Type B pancreatic cell (in vitro differentiated cells): ENCODE results near the gene CRYAA. TPM values are rescaled to one million over a fixed set of nuclear protein-coding genes. Genes with fewer than 3 reads are reported as not detected.

Experiments
- DNase-seq: peaks from one replicate; pipeline ENCODE4 v3.0.0; 2021; ENCODE audit warnings: mixed read lengths; ENCODE audit not compliant: unreplicated experiment; ENCODE audit errors: extremely low spot score
- H3K27ac Mint-ChIP-seq: 2 replicates; pipeline ENCODE4 v1.8.0; 2021; ENCODE audit warnings: mild to moderate bottlenecking, mixed read lengths
- H3K27me3 Mint-ChIP-seq: 2 replicates; pipeline ENCODE4 v1.8.0; 2021; ENCODE audit warnings: mixed read lengths
- H3K36me3 Mint-ChIP-seq: 2 replicates; pipeline ENCODE4 v1.8.0; 2021; ENCODE audit warnings: mixed read lengths
- H3K4me1 Mint-ChIP-seq: one replicate; pipeline ENCODE4 v1.8.0; 2021; ENCODE audit warnings: mixed read lengths; ENCODE audit not compliant: unreplicated experiment
- H3K4me3 Mint-ChIP-seq: 2 replicates; pipeline ENCODE4 v1.8.0; 2021; ENCODE audit warnings: mild to moderate bottlenecking, mixed read lengths
- H3K9me3 Mint-ChIP-seq: 2 replicates; pipeline ENCODE4 v1.8.0; 2021; ENCODE audit warnings: mixed read lengths
- total RNA-seq: library from RNA; stranded (reverse); gene quantifications from 2 replicates; pipeline ENCODE4 v1.2.1, GENCODE V29; 2021; ENCODE audit warnings: low replicate concordance
- TF ChIP-seq, protein P1 (sequence below): fragments of 200-600 bp; sonication (generic); conservative IDR thresholded peaks from 2 replicates; pipeline ENCODE4 v1.5.0; 2021; ENCODE audit warnings: antibody characterized with exemption, mild to moderate bottlenecking

Gene CRYAA
- total RNA-seq, 1 donor from 2014 or later: not detected

DNA sequence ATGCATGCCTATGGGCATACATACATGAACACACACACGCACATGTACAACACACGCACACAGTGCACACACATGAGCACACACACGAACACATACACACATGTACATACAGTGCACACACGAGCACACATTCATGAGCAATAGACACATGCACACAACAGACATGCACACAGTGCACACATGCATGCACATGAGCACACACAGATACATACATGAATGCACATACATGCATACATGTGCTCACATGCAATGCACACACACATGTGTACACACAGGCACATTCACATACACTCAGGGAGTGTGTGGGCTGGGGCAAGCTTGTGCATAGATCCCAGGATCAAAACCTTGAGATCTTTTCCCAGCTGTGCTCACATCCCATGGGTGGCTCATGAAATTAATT, 18.9 kb downstream of the CRYAA start:
- Mint-ChIP-seq H3K27ac (no peak overlapping the region), H3K36me3 (no peaks in the 10 kb centered on the region), H3K4me3 (no peak overlapping the region), H3K27me3 (peaks cover 16% of the 10 kb centered on the region), H3K9me3 (no peaks in the 10 kb centered on the region), H3K4me1 (no peaks in the 10 kb centered on the region)
- DNase-seq: peak; percentile 16
- TF ChIP-seq, protein P1, sequence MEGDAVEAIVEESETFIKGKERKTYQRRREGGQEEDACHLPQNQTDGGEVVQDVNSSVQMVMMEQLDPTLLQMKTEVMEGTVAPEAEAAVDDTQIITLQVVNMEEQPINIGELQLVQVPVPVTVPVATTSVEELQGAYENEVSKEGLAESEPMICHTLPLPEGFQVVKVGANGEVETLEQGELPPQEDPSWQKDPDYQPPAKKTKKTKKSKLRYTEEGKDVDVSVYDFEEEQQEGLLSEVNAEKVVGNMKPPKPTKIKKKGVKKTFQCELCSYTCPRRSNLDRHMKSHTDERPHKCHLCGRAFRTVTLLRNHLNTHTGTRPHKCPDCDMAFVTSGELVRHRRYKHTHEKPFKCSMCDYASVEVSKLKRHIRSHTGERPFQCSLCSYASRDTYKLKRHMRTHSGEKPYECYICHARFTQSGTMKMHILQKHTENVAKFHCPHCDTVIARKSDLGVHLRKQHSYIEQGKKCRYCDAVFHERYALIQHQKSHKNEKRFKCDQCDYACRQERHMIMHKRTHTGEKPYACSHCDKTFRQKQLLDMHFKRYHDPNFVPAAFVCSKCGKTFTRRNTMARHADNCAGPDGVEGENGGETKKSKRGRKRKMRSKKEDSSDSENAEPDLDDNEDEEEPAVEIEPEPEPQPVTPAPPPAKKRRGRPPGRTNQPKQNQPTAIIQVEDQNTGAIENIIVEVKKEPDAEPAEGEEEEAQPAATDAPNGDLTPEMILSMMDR: no peak

DNA sequence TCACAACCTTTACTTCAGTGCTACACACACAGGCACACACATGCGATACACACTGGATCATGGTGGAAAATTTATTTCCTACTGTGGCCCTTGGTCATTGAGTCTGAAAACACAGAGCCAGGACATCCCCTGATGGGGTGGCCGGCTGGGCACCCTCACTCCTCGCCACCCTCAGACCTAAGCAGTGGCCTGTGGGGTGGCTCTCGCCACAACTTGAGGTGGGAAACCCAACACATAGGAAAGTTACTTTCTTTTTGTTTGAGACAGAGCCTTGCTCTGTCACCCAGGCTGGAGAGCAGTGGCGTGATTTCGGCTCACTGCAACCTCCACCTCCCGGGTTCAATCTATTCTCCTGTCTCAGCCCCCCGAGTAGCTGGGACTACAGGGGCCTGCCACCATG, 19.4 kb downstream of the CRYAA start:
- H3K27ac Mint-ChIP-seq: no peak overlapping the region
- H3K4me3 Mint-ChIP-seq: no peak overlapping the region
- peaks cover 16% of the 10 kb centered on the region for H3K27me3 Mint-ChIP-seq
- no peaks in the 10 kb centered on the region for H3K36me3 Mint-ChIP-seq
- TF ChIP-seq, protein P1: no peak
- peak; percentile 16 for DNase-seq
- no peaks in the 10 kb centered on the region for H3K9me3 Mint-ChIP-seq
- H3K4me1 Mint-ChIP-seq: no peaks in the 10 kb centered on the region

DNA sequence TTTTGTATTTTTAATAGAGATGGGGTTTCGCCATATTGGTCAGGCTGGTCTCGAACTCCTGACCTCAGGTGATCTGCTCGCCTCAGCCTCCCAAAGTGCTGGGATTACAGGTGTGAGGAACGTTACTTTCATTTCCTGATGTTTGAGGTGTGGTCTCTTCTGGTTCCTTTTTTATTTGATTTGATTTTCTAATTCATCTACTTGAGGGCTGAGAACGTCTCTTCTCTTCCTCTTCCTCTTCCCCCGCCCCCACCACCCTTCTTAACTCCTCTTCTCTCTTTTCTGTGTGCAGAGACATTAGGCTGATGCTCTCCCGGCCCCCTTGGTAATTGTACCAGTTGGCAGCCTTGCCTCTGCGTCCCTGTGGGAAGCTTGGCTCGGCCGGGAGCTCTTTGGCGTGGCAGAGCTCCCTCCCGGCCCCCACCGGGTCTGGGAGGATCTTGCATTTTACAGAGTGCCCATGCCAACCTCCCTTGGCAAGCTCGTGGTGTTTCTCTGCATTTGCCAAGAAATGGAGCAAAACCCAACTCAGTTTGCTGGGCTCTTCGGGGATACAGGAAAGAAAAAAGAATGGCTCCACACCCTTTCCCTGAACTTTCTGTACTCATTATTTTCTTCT, 19.9 kb downstream of the CRYAA start:
- H3K27me3 Mint-ChIP-seq: peaks cover 16% of the 10 kb centered on the region
- H3K9me3 Mint-ChIP-seq: no peaks in the 10 kb centered on the region
- no peaks in the 10 kb centered on the region for H3K4me1 Mint-ChIP-seq
- H3K36me3 Mint-ChIP-seq: no peaks in the 10 kb centered on the region
- H3K4me3 Mint-ChIP-seq: no peak overlapping the region
- no peak overlapping the region for H3K27ac Mint-ChIP-seq
- peak; percentile 60 for DNase-seq
- TF ChIP-seq, protein P1: no peak

DNA sequence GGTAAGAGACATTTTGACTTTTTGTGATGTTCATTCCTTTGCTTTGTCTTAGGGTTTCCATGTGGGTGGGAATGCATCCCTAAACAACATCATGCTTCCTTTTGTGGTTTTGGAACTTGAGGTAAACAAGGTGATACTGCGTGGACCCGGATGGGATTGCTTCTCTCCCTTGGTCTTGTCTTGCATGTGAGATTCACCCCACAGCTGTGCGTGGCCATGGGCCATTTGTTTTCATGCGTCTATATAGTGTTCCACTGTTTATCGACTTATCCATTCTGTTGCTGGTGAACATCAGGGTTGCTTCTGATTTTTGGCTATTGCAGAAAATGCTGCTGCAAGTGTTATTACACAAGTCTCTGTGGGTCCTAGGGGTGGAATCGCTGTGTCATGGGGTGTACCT, 21.1 kb downstream of the CRYAA start:
- peak; percentile 15 for DNase-seq
- TF ChIP-seq, protein P1: no peak
- H3K9me3 Mint-ChIP-seq: no peaks in the 10 kb centered on the region
- no peak overlapping the region for H3K27ac Mint-ChIP-seq
- peaks cover 16% of the 10 kb centered on the region for H3K27me3 Mint-ChIP-seq
- H3K4me1 Mint-ChIP-seq: peaks cover 7% of the 10 kb centered on the region
- no peak overlapping the region for H3K4me3 Mint-ChIP-seq
- H3K36me3 Mint-ChIP-seq: no peaks in the 10 kb centered on the region

DNA sequence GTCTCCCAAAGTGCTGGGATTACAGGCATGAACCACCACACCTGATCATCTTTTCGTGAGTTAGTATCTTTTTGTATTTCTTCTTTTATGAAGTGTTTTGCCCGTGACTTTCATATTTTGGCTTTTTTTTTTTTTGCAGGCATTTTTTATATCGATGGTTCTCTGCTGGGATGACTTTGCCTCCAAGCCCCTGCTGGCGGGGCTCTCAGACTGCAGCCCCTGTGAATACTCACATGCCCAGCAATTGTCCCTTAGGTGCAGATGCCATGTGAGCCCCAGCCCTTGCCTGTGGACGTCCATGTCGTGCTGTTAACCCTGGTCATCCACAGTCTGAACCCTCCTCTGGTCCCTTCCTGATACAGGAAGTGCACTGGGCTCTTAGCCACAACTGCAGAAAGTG, 21.7 kb downstream of the CRYAA start:
- Mint-ChIP-seq H3K9me3 (no peaks in the 10 kb centered on the region), H3K36me3 (no peaks in the 10 kb centered on the region), H3K27me3 (peaks cover 16% of the 10 kb centered on the region), H3K4me1 (peaks cover 11% of the 10 kb centered on the region), H3K4me3 (no peak overlapping the region), H3K27ac (no peak overlapping the region)
- TF ChIP-seq, protein P1: peak; percentile 36
- no peak for DNase-seq
